Vagina (tissue), 2 donors: ENCODE results near the gene ACADVL. TPM values are rescaled to one million over a fixed set of nuclear protein-coding genes. Genes with fewer than 3 reads are reported as not detected.

Experiments used
- DNase-seq, 2 donors: peaks; one replicate each; pipeline ENCODE4 v3.0.0-alpha.2; 2017; ENCODE audit errors: extremely low spot score in 2 of 2
- H3K27ac ChIP-seq: fragments of 200-600 bp; sonication (generic); one replicate; pipeline ENCODE4 v1.5.1; 2019
- H3K27me3 ChIP-seq: fragments of 200-600 bp; sonication (generic); one replicate; pipeline ENCODE4 v1.5.1; 2019
- H3K36me3 ChIP-seq, 2 donors: fragments of 200-600 bp; sonication (generic); one replicate each; pipeline ENCODE4 v1.5.1; 2017 to 2019
- H3K4me1 ChIP-seq: fragments of 200-600 bp; sonication (generic); one replicate; pipeline ENCODE4 v1.5.1; 2019
- H3K4me3 ChIP-seq, 2 donors: fragments of 200-600 bp; sonication (generic); 1 replicate in 1 of 2; 2 replicates in 1 of 2; pipeline ENCODE4 v1.5.1; 2016 to 2019
- H3K9me3 ChIP-seq: fragments of 200-600 bp; sonication (generic); one replicate; pipeline ENCODE4 v1.5.1; 2019
- CTCF ChIP-seq, 3 experiments: fragments of 450-650 bp in 2 of 3; fragments of 200-600 bp in 1 of 3; sonication (generic) in 1 of 3; IDR thresholded peaks; one replicate each; pipeline ENCODE4 v1.5.1; 2017 to 2019; ENCODE audit warnings: antibody characterized with exemption in 3 of 3, mild to moderate bottlenecking in 2 of 3, moderate library complexity in 2 of 3
- POLR2A ChIP-seq, 2 donors: fragments of 450-650 bp; IDR thresholded peaks; one replicate each; pipeline ENCODE4 v1.6.1; 2017; ENCODE audit warnings: antibody characterized with exemption in 2 of 2, mild to moderate bottlenecking in 2 of 2, moderate library complexity in 2 of 2
- POLR2AphosphoS5 ChIP-seq, 2 donors: sonication (generic); formaldehyde crosslinking; IDR thresholded peaks; one replicate each; pipeline ENCODE4 v1.9.0; 2017; ENCODE audit warnings: antibody characterized with exemption in 2 of 2, mild to moderate bottlenecking in 2 of 2, low read depth in 1 of 2; ENCODE audit not compliant: insufficient read depth in 1 of 2
- intact Hi-C: fragments of 100-400 bp; cut with DNase I; formaldehyde crosslinking; loops from one replicate; pipeline ENCODE4 v1.15.1; 2023
- total RNA-seq: library from RNA; depleted of rRNA; stranded (reverse); fragments of >200 nt; gene quantifications from one replicate; pipeline ENCODE4 v1.2.3, GENCODE V29; 2016

ACADVL gene
- total RNA-seq, 1 donor from 2014 or later, result 957 TPM

- no peak for DNase-seq
- TF ChIP-seq POLR2AphosphoS5 (IDR thresholded peaks at IDR 0.05; ENCODE audit: insufficient read depth in 1 of 2, low read depth in 1 of 2), result no peak
- H3K4me3 ChIP-seq, result no peak overlapping the region
- peaks cover 42% of the 10 kb centered on the region for H3K4me1 ChIP-seq
- peaks cover 0 to 30% of the 10 kb centered on the region in 2 donors for H3K36me3 ChIP-seq
- no peak overlapping the region for H3K27ac ChIP-seq
- no peaks in the 10 kb centered on the region for H3K9me3 ChIP-seq
- intact Hi-C loops, result no loop called here
- no peaks in the 10 kb centered on the region for H3K27me3 ChIP-seq
These were observed 27.0 kb downstream of the ACADVL start for GRCh38 chr17:7246779-7247178.

- no peak for DNase-seq
- TF ChIP-seq POLR2A (IDR thresholded peaks at IDR 0.05), result no peak
- no peak for TF ChIP-seq CTCF (IDR thresholded peaks at IDR 0.05)
- Histone ChIP-seq H3K27ac (no peak overlapping the region), H3K36me3 (peaks cover 0 to 30% of the 10 kb centered on the region in 2 donors), H3K27me3 (no peaks in the 10 kb centered on the region), H3K4me1 (peaks cover 49% of the 10 kb centered on the region), H3K4me3 (no peak overlapping the region), H3K9me3 (no peaks in the 10 kb centered on the region)
- intact Hi-C loops, result no loop called here
These were observed 29.1 kb downstream of the ACADVL start for GRCh38 chr17:7248796-7249195.

GRCh38 chr17:7249214-7249613 lies 29.5 kb downstream of the ACADVL start:
- TF ChIP-seq POLR2A (IDR thresholded peaks at IDR 0.05) (no peak), CTCF (IDR thresholded peaks at IDR 0.05) (no peak), POLR2AphosphoS5 (IDR thresholded peaks at IDR 0.05; ENCODE audit: insufficient read depth in 1 of 2, low read depth in 1 of 2) (no peak)
- Histone ChIP-seq H3K36me3 (peaks cover 0 to 28% of the 10 kb centered on the region in 2 donors), H3K4me3 (no peak overlapping the region), H3K27ac (no peak overlapping the region), H3K4me1 (peaks cover 50% of the 10 kb centered on the region), H3K27me3 (no peaks in the 10 kb centered on the region), H3K9me3 (no peaks in the 10 kb centered on the region)
- DNase-seq, result no peak
- intact Hi-C loops, result no loop called here

DNA sequence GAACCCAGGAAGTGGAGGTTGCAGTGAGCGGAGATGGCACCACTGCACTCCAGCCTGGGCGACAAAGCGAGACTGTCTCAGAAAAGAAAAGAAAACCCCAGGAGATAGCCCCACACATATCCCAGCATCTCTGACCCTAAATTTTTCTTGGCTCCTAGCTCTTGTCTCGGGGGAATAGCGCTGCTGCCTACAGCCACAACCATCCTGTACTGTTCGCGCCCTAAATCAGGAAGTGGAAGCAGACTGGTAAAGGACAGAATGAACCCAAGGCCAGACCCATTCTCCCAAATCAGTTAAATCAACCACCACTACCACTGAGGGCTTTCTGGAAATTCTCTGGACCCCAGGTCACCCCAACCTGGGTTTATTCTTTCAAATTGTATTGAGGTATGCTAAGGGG lies 30.1 kb downstream of the ACADVL start:
- peaks cover 50% of the 10 kb centered on the region for H3K4me1 ChIP-seq
- no peak overlapping the region for H3K27ac ChIP-seq
- no peaks in the 10 kb centered on the region for H3K27me3 ChIP-seq
- DNase-seq, result no peak
- H3K9me3 ChIP-seq, result no peaks in the 10 kb centered on the region
- peaks cover 0 to 21% of the 10 kb centered on the region in 2 donors for H3K36me3 ChIP-seq
- intact Hi-C loops, result loop anchor here (10.0 kb wide), 1 partner anchor 315 kb away; the partner anchor contains the start of gene SENP3
- TF ChIP-seq CTCF (IDR thresholded peaks at IDR 0.05) (no peak), POLR2A (IDR thresholded peaks at IDR 0.05) (no peak), POLR2AphosphoS5 (IDR thresholded peaks at IDR 0.05; ENCODE audit: insufficient read depth in 1 of 2, low read depth in 1 of 2) (no peak)
- H3K4me3 ChIP-seq, result peak overlapping the region; percentile 92 to 99

DNA sequence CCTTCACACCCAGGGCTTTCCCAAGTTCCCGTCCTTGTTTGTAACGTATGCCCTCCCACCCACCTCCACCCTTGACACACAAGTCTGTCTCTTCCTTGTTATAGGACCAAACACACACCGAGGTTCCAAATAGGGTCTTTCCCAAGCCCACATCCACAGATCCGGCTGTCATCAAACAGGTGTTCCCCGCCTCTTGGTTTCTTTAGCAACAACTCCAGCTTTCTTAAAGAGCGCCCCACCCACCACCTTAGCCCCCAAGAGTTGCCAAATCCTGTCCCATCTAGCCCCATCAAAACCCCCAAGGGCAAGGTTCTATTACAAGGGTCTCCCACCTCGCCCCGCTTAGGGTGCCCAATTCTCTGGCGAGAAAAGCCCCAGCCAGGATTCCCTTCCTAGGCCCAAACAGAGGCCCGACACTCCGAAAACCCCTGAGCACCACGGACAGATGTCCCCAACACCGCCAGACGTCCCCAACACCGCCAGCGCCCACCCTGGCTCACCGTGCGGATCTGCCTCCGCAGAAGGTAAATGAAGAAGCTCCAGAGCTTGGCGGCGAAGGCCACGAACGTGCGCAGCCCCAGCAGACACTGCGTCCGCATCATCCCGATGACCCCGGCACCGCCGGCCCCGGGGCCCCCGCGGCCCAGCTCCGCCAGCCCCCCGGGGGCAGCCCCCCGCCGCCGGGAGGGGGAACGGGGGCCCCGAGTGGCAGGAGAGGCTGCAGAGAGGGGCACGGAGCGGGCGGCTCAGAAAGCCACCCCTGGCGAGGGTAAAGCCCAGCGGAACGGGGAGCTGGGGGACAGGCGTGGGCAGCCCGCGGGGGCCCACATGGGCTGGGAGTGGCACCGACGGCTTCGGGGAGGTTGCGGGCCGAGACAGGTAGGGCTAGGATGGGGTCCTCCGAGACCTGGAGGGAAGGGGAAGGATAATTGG lies 31.2 kb downstream of the ACADVL start:
- Histone ChIP-seq H3K9me3 (no peaks in the 10 kb centered on the region), H3K27me3 (no peaks in the 10 kb centered on the region), H3K4me3 (peak overlapping the region; percentile 92 to 99), H3K4me1 (peaks cover 50% of the 10 kb centered on the region), H3K36me3 (peaks cover 0 to 22% of the 10 kb centered on the region in 2 donors), H3K27ac (peak overlapping the region; percentile 99)
- intact Hi-C loops, result loop anchor here (10.0 kb wide), 1 partner anchor 314 kb away; the partner anchor contains the start of gene SENP3
- peak in 1 of 2 donors; percentile 88 for DNase-seq
- no peak for TF ChIP-seq POLR2A (IDR thresholded peaks at IDR 0.05)
- no peak for TF ChIP-seq CTCF (IDR thresholded peaks at IDR 0.05)
- no peak for TF ChIP-seq POLR2AphosphoS5 (IDR thresholded peaks at IDR 0.05; ENCODE audit: insufficient read depth in 1 of 2, low read depth in 1 of 2)
